Ishikawa (cell line): ENCODE results near the gene WASHC4.

Source experiments
- CEBPB ChIP-seq: IDR thresholded peaks from 2 replicates; pipeline ENCODE4 v1.6.1; 2012
- CREB1 ChIP-seq: IDR thresholded peaks from 2 replicates; pipeline ENCODE4 v1.6.1; 2012; ENCODE audit warnings: low read depth
- EGR1 ChIP-seq: IDR thresholded peaks from 2 replicates; pipeline ENCODE4 v1.6.1; 2012
- EP300 ChIP-seq: IDR thresholded peaks from 2 replicates; pipeline ENCODE4 v1.6.1; 2012; ENCODE audit warnings: borderline replicate concordance
- FOXM1 ChIP-seq: IDR thresholded peaks from 2 replicates; pipeline ENCODE4 v1.6.1; 2012; ENCODE audit warnings: low read depth, borderline replicate concordance
- NFIC ChIP-seq: IDR thresholded peaks from 2 replicates; pipeline ENCODE4 v1.6.1; 2012
- RAD21 ChIP-seq: IDR thresholded peaks from 2 replicates; pipeline ENCODE4 v1.6.1; 2012; ENCODE audit warnings: low read depth
- TAF1 ChIP-seq: IDR thresholded peaks from 2 replicates; pipeline ENCODE4 v1.6.1; 2012; ENCODE audit warnings: low read depth, mild to moderate bottlenecking
- TCF12 ChIP-seq: IDR thresholded peaks from 2 replicates; pipeline ENCODE4 v1.6.1; 2012; ENCODE audit warnings: low read depth
- TEAD4 ChIP-seq: IDR thresholded peaks from 2 replicates; pipeline ENCODE4 v1.6.1; 2012
- YY1 ChIP-seq: IDR thresholded peaks from 2 replicates; pipeline ENCODE4 v1.6.1; 2012; ENCODE audit warnings: low read depth
- ZBTB7A ChIP-seq: IDR thresholded peaks from 2 replicates; pipeline ENCODE4 v1.6.1; 2012; ENCODE audit warnings: low read depth
- TF ChIP-seq, protein P1 (sequence below): IDR thresholded peaks from 2 replicates; pipeline ENCODE4 v1.6.1; 2012; ENCODE audit warnings: low read depth, mild to moderate bottlenecking
- TF ChIP-seq, protein P2 (sequence below): IDR thresholded peaks from 2 replicates; pipeline ENCODE4 v1.6.1; 2012
- TF ChIP-seq, protein P3 (sequence below): IDR thresholded peaks from 2 replicates; pipeline ENCODE4 v1.6.1; 2012

The WASHC4 gene

DNA sequence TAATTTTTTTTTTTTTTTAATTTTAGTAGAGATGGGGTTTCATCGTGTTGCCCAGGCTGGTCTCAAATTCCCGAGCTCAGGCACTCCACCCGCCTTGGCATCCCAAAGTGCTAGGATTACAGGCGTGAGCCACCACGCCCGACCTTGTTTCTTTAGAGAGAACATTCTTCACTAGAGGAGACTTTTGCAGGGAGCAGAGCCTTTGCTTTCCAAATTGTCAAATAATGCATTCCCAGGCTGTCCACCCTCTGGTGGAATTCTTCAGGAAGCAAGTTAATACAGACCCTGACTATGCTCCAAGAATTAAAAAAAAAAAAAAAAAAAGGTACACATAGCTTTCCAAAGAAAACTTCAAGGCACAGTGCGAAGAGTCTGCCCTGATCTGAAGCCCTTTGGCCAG, 30.1 kb upstream of the WASHC4 start:
- TF ChIP-seq, protein P1, sequence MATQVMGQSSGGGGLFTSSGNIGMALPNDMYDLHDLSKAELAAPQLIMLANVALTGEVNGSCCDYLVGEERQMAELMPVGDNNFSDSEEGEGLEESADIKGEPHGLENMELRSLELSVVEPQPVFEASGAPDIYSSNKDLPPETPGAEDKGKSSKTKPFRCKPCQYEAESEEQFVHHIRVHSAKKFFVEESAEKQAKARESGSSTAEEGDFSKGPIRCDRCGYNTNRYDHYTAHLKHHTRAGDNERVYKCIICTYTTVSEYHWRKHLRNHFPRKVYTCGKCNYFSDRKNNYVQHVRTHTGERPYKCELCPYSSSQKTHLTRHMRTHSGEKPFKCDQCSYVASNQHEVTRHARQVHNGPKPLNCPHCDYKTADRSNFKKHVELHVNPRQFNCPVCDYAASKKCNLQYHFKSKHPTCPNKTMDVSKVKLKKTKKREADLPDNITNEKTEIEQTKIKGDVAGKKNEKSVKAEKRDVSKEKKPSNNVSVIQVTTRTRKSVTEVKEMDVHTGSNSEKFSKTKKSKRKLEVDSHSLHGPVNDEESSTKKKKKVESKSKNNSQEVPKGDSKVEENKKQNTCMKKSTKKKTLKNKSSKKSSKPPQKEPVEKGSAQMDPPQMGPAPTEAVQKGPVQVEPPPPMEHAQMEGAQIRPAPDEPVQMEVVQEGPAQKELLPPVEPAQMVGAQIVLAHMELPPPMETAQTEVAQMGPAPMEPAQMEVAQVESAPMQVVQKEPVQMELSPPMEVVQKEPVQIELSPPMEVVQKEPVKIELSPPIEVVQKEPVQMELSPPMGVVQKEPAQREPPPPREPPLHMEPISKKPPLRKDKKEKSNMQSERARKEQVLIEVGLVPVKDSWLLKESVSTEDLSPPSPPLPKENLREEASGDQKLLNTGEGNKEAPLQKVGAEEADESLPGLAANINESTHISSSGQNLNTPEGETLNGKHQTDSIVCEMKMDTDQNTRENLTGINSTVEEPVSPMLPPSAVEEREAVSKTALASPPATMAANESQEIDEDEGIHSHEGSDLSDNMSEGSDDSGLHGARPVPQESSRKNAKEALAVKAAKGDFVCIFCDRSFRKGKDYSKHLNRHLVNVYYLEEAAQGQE, result no peak
- TF ChIP-seq ZBTB7A, result no peak
- TF ChIP-seq TEAD4, result no peak
- TF ChIP-seq, protein P2, sequence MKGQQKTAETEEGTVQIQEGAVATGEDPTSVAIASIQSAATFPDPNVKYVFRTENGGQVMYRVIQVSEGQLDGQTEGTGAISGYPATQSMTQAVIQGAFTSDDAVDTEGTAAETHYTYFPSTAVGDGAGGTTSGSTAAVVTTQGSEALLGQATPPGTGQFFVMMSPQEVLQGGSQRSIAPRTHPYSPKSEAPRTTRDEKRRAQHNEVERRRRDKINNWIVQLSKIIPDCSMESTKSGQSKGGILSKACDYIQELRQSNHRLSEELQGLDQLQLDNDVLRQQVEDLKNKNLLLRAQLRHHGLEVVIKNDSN, result no peak
- TF ChIP-seq NFIC, result no peak
- TF ChIP-seq TAF1, result no peak
- TF ChIP-seq TCF12, result no peak
- no peak for TF ChIP-seq FOXM1
- TF ChIP-seq, protein P3, sequence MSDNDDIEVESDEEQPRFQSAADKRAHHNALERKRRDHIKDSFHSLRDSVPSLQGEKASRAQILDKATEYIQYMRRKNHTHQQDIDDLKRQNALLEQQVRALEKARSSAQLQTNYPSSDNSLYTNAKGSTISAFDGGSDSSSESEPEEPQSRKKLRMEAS, result no peak
- TF ChIP-seq EP300, result no peak
- TF ChIP-seq EGR1, result no peak
- TF ChIP-seq RAD21, result no peak
- no peak for TF ChIP-seq YY1
- no peak for TF ChIP-seq CREB1
- TF ChIP-seq CEBPB, result no peak

DNA sequence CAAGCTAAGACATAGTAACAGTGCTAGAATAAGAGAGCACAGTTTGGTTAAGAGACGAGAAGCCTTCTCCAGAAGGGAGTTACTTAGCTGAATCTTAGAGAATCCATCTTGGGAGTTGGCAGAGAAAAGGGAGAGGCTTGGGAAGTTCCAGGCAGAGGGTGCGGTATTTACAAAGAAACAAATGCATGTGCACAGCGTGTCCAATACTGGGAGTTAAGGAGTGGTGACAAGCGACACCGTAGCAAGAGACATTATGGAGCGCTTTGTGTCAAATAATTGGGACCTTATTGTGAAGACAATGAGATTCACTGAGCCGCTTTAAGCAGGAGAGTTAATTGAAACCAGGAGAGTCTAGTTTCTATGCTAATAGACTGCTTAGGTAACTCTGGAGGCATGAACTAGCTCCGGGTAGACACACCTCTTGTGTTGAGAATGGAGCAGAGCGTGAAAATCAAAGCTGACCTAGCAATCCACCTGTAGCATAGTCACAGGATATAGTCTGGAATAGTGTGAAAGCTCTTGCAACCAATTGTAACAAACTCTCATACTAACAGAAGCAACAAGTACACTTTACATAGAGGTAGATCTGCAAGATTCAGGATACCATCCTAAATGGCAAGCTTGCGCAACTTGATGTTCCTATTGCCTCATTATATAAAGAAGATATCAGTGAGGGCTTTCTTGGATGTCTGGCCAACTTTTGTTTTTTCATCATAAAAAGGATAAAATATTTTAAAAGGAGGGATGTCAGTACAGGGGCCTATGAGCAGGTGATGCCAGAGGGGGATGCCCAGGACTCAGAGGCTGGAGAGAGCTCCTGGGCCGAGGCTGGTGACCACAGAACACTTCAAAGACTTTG, 28.6 kb upstream of the WASHC4 start:
- peak; percentile 94 for TF ChIP-seq CEBPB
- no peak for TF ChIP-seq EGR1

DNA sequence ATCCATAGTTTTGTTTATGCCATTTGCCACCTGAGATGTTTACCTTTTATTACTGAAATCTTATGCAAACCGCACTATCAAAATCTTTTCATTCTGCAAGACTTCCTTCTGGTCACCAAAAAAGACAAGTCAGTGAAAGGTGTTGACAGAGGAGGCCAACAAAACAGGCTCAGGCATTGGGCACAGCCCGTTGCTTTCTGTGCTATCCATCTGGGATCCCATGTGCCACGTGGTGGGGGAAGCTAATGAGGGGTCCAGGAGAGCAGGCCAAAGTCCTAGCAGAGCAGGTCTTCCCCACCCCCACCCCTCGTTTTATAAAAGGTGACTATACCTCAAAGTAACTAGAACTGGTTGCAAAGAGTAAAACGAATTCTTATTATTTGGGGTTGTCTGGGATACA, 24.5 kb upstream of the WASHC4 start:
- no peak for TF ChIP-seq FOXM1
- TF ChIP-seq, protein P3, result no peak
- no peak for TF ChIP-seq TAF1

DNA sequence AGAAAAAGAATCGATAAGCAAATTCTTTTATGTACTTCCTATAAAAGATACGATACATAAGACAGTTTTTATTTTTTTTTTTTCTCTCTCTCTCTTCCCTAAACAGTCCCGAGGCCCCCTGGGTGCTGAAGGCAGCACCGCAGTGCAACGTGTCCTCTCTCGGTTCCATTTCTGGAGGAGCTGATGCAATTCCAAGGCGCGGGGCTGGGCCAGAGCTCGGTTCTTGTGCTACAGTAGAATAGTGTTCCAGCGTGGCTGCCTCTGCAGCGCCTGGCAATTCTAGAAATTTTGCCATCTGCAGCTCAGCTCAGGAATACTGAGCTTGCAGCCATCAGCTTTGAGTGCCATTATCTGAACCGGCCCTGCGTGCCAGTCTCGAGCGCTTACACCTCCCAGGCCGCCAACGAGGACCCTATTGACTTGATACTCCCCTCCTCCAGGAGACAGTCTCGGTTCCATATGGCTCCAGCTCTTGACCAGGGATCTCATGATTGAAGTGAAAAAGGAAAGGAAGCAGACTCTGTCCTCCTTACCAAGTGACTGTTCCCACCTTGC, 23.9 kb upstream of the WASHC4 start:
- TF ChIP-seq, protein P1, result no peak
- TF ChIP-seq CEBPB (peak; percentile 56; the same call in 1 of the 2 replicates), YY1 (0 out of 2 replicates have a peak, but pooled peaks have one; percentile 30), RAD21 (no peak)
- TF ChIP-seq, protein P2, result no peak

DNA sequence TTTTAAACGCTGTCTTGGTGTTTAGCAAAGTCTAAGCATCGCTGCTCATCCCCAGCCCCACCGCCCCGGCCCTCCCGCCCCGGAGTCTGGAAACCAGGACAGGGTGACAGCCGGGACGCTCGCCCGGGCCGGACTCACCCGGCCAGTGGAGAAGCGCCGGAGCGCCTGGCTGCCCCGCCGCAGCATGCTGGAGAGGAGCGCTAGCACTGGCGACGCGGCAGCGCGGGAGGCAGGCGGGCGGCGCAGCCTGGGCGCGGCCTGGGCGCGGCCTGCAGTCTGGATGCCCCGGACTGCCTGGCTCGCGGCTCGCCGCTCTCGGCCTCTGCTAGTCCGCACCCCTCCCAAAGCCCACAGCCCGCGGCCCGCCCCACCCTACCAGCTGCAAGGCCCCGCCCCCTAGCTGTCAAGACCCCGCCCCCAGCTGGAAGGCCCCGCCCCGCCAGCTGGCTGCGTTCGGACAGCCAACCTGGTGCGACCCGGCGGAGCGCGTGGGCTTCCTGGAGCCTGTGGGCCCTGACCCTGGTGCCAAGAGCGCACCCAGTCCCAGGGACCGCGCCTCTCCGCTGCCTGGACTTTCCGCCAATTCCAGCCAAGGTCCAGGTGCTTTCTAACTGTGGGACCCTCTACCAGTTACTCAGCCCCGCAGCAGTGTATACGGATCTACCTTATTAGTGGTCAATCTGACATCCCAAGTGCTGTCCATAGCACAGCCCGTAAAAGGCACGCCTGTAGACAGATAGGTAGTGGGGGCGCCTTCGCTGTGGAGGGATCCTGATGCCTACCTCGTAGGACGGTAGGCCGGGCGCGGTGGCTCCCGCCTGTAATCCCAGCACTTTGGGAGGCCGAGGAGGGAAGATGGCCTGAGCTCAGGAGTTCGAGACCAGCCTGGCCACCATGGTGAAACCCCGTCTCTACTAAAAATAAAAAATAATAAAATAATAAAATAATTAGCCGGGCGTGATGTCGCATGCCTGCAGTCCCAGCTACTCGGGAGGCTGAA, 23.0 kb upstream of the WASHC4 start, which contains the start of gene ALDH1L2:
Gene ALDH1L2 (minus strand): TSS at position 208 of the 1,000 bp plus-strand sequence. CDS start 22 bp downstream, at position 186.
- TF ChIP-seq CREB1 (no peak), EGR1 (no peak), TEAD4 (no peak), TAF1 (peak; percentile 49), RAD21 (no peak), ZBTB7A (peak; percentile 65; the same call in 1 of the 2 replicates)
- TF ChIP-seq, protein P2, result no peak
- TF ChIP-seq, protein P3, result peak; percentile 72; the same call in 1 of the 2 replicates
